GM23248 (cell line): ENCODE measurements around the gene POGLUT2.

Source experiments
- EZH2 ChIP-seq: fragments of 200-600 bp; sonication (generic); IDR thresholded peaks from 2 replicates; pipeline ENCODE4 v1.6.1; 2018; ENCODE audit warnings: antibody characterized with exemption, mild to moderate bottlenecking; ENCODE audit not compliant: insufficient read depth, poor library complexity, severe bottlenecking
- EZH2phosphoT487 ChIP-seq: fragments of 200-600 bp; sonication (generic); IDR thresholded peaks from 2 replicates; pipeline ENCODE4 v1.6.1; 2018; ENCODE audit warnings: antibody characterized with exemption, moderate library complexity, mild to moderate bottlenecking, low read depth; ENCODE audit not compliant: insufficient read depth

DNA sequence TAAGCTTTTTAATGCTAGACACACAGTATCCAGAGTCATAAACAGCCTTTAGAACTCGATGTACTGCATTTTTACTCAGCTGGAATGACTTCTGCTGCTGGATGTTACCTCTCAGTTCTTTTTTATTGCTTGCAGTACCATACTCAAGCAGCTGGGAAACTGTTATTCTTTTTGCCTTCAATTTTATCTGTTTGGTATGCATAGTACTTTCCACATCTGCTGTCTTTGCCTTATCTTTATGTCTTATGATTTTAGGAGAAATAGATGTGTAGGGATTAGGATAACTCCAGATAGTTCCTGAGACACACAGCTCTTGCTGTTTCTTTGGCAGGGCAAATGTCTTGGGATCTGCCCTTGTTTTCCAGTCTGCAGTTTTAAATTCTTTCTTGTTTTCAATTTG is 56.7 kb downstream of the POGLUT2 start:
- TF ChIP-seq EZH2phosphoT487 (no peak), EZH2 (no peak)
